Neural progenitor cell (in vitro differentiated cells): ENCODE measurements around the gene MOB4. TPM values are rescaled to one million over a fixed set of nuclear protein-coding genes. Genes with fewer than 3 reads are reported as not detected.

Experiments used
- DNase-seq: peaks from one replicate; pipeline ENCODE4 v3.0.0-alpha.2; 2016; ENCODE audit warnings: low spot score
- H2AFZ ChIP-seq: fragments of 200-600 bp; sonication (generic); replicated peaks from 2 replicates; pipeline ENCODE4 v1.6.1; 2016; ENCODE audit warnings: antibody characterized with exemption
- H3F3A ChIP-seq: fragments of 200-600 bp; sonication (generic); 2 replicates; pipeline ENCODE4 v1.6.1; 2016; ENCODE audit warnings: antibody characterized with exemption, low read depth
- H3K27ac ChIP-seq: fragments of 200-600 bp; sonication (generic); 2 replicates; pipeline ENCODE4 v1.5.1; 2016; ENCODE audit warnings: mild to moderate bottlenecking
- H3K27me3 ChIP-seq: fragments of 200-600 bp; sonication (generic); 2 replicates; pipeline ENCODE4 v1.6.1; 2016; ENCODE audit warnings: mild to moderate bottlenecking, moderate library complexity
- H3K36me3 ChIP-seq: fragments of 200-600 bp; sonication (generic); 2 replicates; pipeline ENCODE4 v1.5.1; 2016
- H3K4me1 ChIP-seq: fragments of 200-600 bp; sonication (generic); 2 replicates; pipeline ENCODE4 v1.6.1; 2016; ENCODE audit warnings: mixed run types
- H3K4me2 ChIP-seq: fragments of 200-600 bp; sonication (generic); 2 replicates; pipeline ENCODE4 v1.6.1; 2016
- H3K4me3 ChIP-seq: fragments of 200-600 bp; sonication (generic); 2 replicates; pipeline ENCODE4 v1.5.1; 2016
- H3K79me2 ChIP-seq: fragments of 200-600 bp; sonication (generic); 2 replicates; pipeline ENCODE4 v1.6.1; 2016; ENCODE audit warnings: low read depth
- H3K9ac ChIP-seq: fragments of 200-600 bp; sonication (generic); 2 replicates; pipeline ENCODE4 v1.6.1; 2016
- H3K9me3 ChIP-seq: fragments of 200-600 bp; sonication (generic); 2 replicates; pipeline ENCODE4 v1.5.1; 2016; ENCODE audit warnings: low read depth
- H4K20me1 ChIP-seq: fragments of 200-600 bp; sonication (generic); 2 replicates; pipeline ENCODE4 v1.6.1; 2016; ENCODE audit warnings: low read depth
- H3K27ac Mint-ChIP-seq: 3 replicates; pipeline ENCODE4 v1.8.0; 2021; ENCODE audit warnings: mixed read lengths
- H3K27me3 Mint-ChIP-seq: 2 replicates; pipeline ENCODE4 v1.8.0; 2022; ENCODE audit warnings: low read depth, mild to moderate bottlenecking, inconsistent platforms, moderate library complexity, mixed read lengths; ENCODE audit not compliant: insufficient read depth
- H3K36me3 Mint-ChIP-seq: 3 replicates; pipeline ENCODE4 v1.8.0; 2021; ENCODE audit warnings: mixed read lengths
- H3K4me1 Mint-ChIP-seq: 3 replicates; pipeline ENCODE4 v1.8.0; 2021; ENCODE audit warnings: mixed read lengths
- H3K4me3 Mint-ChIP-seq: 3 replicates; pipeline ENCODE4 v1.8.0; 2021; ENCODE audit warnings: mild to moderate bottlenecking, moderate library complexity, mixed read lengths
- H3K9me3 Mint-ChIP-seq: 3 replicates; pipeline ENCODE4 v1.8.0; 2020; ENCODE audit warnings: mixed read lengths
- EZH2 ChIP-seq: fragments of 200-600 bp; sonication (generic); IDR thresholded peaks from 2 replicates; pipeline ENCODE4 v1.6.1; 2017; ENCODE audit warnings: antibody characterized with exemption, mild to moderate bottlenecking, moderate library complexity
- EZH2phosphoT487 ChIP-seq: fragments of 200-600 bp; sonication (generic); IDR thresholded peaks from 2 replicates; pipeline ENCODE4 v1.6.1; 2017; ENCODE audit warnings: antibody characterized with exemption
- total RNA-seq: library from RNA; depleted of rRNA; stranded (reverse); fragments of >200 nt; gene quantifications from 2 replicates; pipeline ENCODE4 v1.2.3, GENCODE V29; 2015; ENCODE audit warnings: low replicate concordance
- TF ChIP-seq, protein P1 (sequence below): fragments of 200-600 bp; sonication (generic); IDR thresholded peaks from 2 replicates; pipeline ENCODE4 v1.5.1; 2017; ENCODE audit warnings: antibody characterized with exemption, mild to moderate bottlenecking

MOB4 gene
- total RNA-seq, 1 donor from 2014 or later = 76.7 TPM

DNA sequence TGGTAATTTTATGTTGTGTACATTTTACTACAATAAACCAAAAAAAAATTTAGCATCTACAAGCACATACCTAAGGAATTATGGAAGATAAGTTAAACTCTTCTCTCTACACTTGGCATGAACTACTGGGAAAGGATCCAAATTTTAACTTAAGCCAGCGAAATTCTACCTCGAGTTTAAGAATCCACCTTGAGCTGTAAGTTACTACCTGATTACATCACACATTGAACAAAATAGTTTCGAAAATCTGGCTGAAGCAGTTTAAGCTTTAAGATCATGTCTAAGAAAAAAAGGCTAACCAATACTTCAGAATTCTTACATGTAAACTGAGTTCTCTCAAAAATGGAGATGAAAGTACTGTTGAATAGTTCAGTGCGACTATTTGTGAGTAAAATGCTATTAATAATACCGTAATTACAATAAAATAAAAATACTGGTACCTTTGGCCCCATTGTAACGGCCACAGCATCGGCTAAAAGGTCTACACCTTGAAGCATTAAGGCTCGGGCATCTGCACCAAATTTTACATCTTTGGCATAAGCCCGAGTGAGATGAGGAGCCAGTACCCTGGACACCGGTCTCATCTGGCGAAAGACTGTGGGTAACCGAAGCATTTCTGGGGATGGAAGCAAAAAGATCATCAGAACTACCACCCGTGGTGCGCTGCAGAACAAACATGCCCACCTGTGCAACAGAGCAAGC, 17.5 kb upstream of the MOB4 start:
- DNase-seq = no peak
- Histone ChIP-seq H4K20me1 (peaks cover 65% of the 10 kb centered on the region), H3K79me2 (peaks cover 94% of the 10 kb centered on the region), H3K27me3 (no peaks in the 10 kb centered on the region), H3K4me1 (peaks cover 43% of the 10 kb centered on the region), H3K36me3 (peaks cover 64% of the 10 kb centered on the region), H2AFZ (no peak overlapping the region), H3K4me3 (peak overlapping the region; percentile 75), H3F3A (peaks cover 26% of the 10 kb centered on the region), H3K27ac (no peak overlapping the region), H3K4me2 (peak overlapping the region; percentile 94), H3K9me3 (no peaks in the 10 kb centered on the region), H3K9ac (peak overlapping the region; percentile 48)
- Mint-ChIP-seq H3K36me3 (peaks cover 39% of the 10 kb centered on the region), H3K27ac (peak overlapping the region; percentile 98), H3K9me3 (no peaks in the 10 kb centered on the region), H3K4me3 (peak overlapping the region; percentile 97), H3K4me1 (peaks cover 44% of the 10 kb centered on the region), H3K27me3 (no peaks in the 10 kb centered on the region)
- TF ChIP-seq, protein P1, sequence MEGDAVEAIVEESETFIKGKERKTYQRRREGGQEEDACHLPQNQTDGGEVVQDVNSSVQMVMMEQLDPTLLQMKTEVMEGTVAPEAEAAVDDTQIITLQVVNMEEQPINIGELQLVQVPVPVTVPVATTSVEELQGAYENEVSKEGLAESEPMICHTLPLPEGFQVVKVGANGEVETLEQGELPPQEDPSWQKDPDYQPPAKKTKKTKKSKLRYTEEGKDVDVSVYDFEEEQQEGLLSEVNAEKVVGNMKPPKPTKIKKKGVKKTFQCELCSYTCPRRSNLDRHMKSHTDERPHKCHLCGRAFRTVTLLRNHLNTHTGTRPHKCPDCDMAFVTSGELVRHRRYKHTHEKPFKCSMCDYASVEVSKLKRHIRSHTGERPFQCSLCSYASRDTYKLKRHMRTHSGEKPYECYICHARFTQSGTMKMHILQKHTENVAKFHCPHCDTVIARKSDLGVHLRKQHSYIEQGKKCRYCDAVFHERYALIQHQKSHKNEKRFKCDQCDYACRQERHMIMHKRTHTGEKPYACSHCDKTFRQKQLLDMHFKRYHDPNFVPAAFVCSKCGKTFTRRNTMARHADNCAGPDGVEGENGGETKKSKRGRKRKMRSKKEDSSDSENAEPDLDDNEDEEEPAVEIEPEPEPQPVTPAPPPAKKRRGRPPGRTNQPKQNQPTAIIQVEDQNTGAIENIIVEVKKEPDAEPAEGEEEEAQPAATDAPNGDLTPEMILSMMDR = no peak
- TF ChIP-seq EZH2phosphoT487 (no peak), EZH2 (no peak)

DNA sequence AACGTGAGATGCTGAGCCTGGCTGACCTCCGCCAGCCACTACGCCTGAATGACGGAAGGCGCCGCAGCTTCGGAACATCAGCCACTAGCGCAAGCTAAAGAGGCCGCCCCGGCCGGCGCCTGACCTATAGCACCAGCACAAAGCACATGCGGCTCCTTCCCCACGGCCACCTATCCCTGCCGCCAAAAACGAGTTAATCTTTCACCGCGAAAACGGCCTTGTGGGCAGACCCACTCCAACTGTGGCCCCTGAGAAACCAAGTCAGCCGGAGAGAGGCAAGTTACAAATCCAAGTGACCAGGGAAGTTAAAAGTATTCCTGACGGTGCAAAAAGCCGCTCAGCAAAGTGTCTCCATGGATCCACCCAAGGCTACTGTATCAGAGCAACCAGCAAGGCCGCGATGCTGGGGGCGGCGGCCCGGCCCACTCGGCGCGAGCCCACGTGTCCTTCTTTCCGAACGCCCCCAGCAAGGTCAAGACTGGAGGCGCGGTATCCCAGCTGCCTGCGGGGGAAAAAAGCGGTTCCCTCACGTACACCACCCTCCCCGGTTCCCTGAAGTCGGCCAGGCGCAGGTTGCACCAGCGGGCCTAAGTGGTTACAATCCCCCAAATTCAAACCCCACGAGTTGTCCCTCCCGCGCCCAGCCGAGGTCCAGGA, 16.8 kb upstream of the MOB4 start:
- H3K4me3 ChIP-seq = peak overlapping the region; percentile 75
- H3K36me3 ChIP-seq = peaks cover 64% of the 10 kb centered on the region
- peak overlapping the region; percentile 48 for H3K9ac ChIP-seq
- H3K4me1 ChIP-seq = peaks cover 43% of the 10 kb centered on the region
- H3K27ac ChIP-seq = peak overlapping the region; percentile 99
- Mint-ChIP-seq H3K36me3 (peaks cover 38% of the 10 kb centered on the region), H3K4me3 (peak overlapping the region; percentile 97), H3K27ac (peak overlapping the region; percentile 98), H3K9me3 (no peaks in the 10 kb centered on the region), H3K4me1 (peaks cover 44% of the 10 kb centered on the region), H3K27me3 (no peaks in the 10 kb centered on the region)
- no peak overlapping the region for H2AFZ ChIP-seq
- peak; percentile 85 for DNase-seq
- peaks cover 65% of the 10 kb centered on the region for H4K20me1 ChIP-seq
- TF ChIP-seq EZH2 = no peak
- no peaks in the 10 kb centered on the region for H3K27me3 ChIP-seq
- H3K9me3 ChIP-seq = no peaks in the 10 kb centered on the region
- H3K79me2 ChIP-seq = peaks cover 94% of the 10 kb centered on the region
- H3F3A ChIP-seq = peaks cover 21% of the 10 kb centered on the region
- H3K4me2 ChIP-seq = peak overlapping the region; percentile 94

DNA sequence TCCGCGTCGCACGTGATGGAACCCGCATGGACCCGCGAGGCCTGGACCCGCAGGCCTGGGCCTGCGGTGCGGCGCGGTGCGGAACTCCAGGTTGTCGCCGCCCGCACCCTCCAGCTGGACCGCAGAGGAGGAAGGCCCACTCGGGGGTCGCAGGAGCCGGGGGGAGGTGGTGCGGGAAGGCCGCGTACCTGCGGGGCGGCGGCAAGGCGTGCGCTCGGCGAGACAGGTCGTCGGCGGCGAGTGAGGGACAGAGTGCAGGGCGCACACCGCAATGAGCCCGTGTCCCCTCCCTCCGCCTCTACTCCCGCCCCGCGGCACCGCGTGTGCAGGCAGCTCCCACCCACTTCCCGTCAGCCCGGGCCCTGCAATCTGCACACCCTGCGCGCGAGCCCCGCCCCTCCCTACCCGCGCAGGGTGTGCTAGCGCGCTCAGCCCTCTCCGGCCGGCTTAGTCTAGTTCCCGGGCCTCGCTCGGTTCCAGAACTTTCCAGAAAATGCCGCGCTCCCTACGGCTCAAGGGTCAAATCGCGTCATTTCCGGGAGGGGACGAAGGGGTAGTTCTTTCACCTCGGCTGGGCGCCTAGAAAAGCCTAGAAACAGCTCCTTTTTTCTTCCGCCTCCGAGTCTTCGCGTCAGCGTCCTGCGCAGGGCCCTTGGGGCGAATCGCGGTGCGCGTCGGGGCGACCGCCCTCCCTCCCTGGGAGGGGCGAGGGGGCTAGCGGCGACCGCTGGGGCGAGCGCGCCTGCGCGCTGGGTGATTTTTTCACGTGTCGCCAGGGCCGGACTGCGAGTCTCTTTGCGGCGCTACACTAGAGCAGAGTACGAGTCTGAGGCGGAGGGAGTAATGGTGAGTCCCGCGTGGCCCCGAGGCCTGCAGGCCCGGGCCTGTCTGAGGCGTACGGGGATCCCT, 16.0 kb upstream of the MOB4 start, which contains the start of the genes HSPD1 and HSPE1:
TSS of gene HSPD1 (minus strand) at position 247 of the 909 bp plus-strand sequence. CDS start 992 bp downstream, outside the sequence.
TSS of gene HSPE1 (plus strand) at position 786 of the 909 bp plus-strand sequence. CDS start at position 844, 58 bp downstream.
- peaks cover 34% of the 10 kb centered on the region for H3K36me3 Mint-ChIP-seq

More for the DNA sequence above, 16.0 kb upstream of the MOB4 start, which contains the start of the genes HSPD1 and HSPE1:
- Histone ChIP-seq H4K20me1 (peaks cover 61% of the 10 kb centered on the region), H3K79me2 (peaks cover 94% of the 10 kb centered on the region), H3K9ac (peak within 1 kb of the TSS; percentile 78), H3K36me3 (peaks cover 56% of the 10 kb centered on the region), H3K4me2 (peak within 1 kb of the TSS; percentile 94), H2AFZ (peak within 1 kb of the TSS; percentile 44), H3K27me3 (no peaks in the 10 kb centered on the region), H3K27ac (peak within 1 kb of the TSS; percentile 99), H3K4me3 (peak within 1 kb of the TSS; percentile 75), H3K9me3 (no peaks in the 10 kb centered on the region), H3K4me1 (peaks cover 43% of the 10 kb centered on the region), H3F3A (peaks cover 18% of the 10 kb centered on the region)
- Mint-ChIP-seq H3K4me3 (peak within 1 kb of the TSS; percentile 97), H3K4me1 (peaks cover 44% of the 10 kb centered on the region), H3K27me3 (no peaks in the 10 kb centered on the region), H3K27ac (peak within 1 kb of the TSS; percentile 98), H3K9me3 (no peaks in the 10 kb centered on the region)
- peak; percentile 99 for DNase-seq
- TF ChIP-seq EZH2 (no peak), EZH2phosphoT487 (no peak)
- TF ChIP-seq, protein P1 = no peak
